ENCODE results near the gene LBX2.
A peak's percentile ranks its signal among the peaks of the same experiment; 100 is the strongest.
"Not testable (repeated sequence)": the region's sequence is repeated elsewhere in the genome, so short reads cannot be mapped to it uniquely, and the experiment has no call there.

The LBX2 gene

GRCh38 chr2:74486141-74486540 is 13.3 kb downstream of the LBX2 start:
- DNase-seq (ENCODE audit: low spot score) = no peak

- DNase-seq (ENCODE audit: low spot score) = not testable (repeated sequence)
Observed at GRCh38 chr2:74483675-74484164, 15.7 kb downstream of the LBX2 start.

- DNase-seq (ENCODE audit: low spot score) = peak; percentile 96
Observed at GRCh38 chr2:74482801-74483674, 16.4 kb downstream of the LBX2 start, which contains the start of the genes CCDC142 and TTC31. Gene CCDC142, minus strand, starts transcription at chr2:74482998. Its CDS starts 161 bp downstream, at chr2:74482837. Gene TTC31, plus strand, starts transcription at chr2:74483081. Its CDS starts 15 bp downstream, at chr2:74483096.

- DNase-seq (ENCODE audit: low spot score) = no peak
Observed at GRCh38 chr2:74481961-74482800, 17.2 kb downstream of the LBX2 start.

GRCh38 chr2:74481431-74481830 is 18.0 kb downstream of the LBX2 start:
- DNase-seq (ENCODE audit: low spot score) = no peak

- DNase-seq (ENCODE audit: low spot score) = no peak
Observed at GRCh38 chr2:74474899-74475298, 24.5 kb downstream of the LBX2 start.

GRCh38 chr2:74474481-74474880 is 24.9 kb downstream of the LBX2 start:
- no peak for DNase-seq (ENCODE audit: low spot score)

- DNase-seq (ENCODE audit: low spot score) = no peak
Observed at GRCh38 chr2:74472945-74473258, 26.5 kb downstream of the LBX2 start.

GRCh38 chr2:74472086-74472944 is 27.1 kb downstream of the LBX2 start, which contains the start of gene MRPL53:
Gene MRPL53, minus strand, starts transcription at chr2:74472680. Its CDS starts 20 bp downstream, at chr2:74472660.
- DNase-seq (ENCODE audit: low spot score) = peak; percentile 96

- DNase-seq (ENCODE audit: low spot score) = no peak
Observed at GRCh38 chr2:74471332-74472065, 27.9 kb downstream of the LBX2 start.

GRCh38 chr2:74470742-74471141 is 28.7 kb downstream of the LBX2 start:
- not testable (repeated sequence) for DNase-seq (ENCODE audit: low spot score)

- DNase-seq (ENCODE audit: low spot score) = no peak
Observed at GRCh38 chr2:74464406-74464805, 35.0 kb downstream of the LBX2 start.

GRCh38 chr2:74462786-74463105 is 36.7 kb downstream of the LBX2 start:
- no peak for DNase-seq (ENCODE audit: low spot score)

GRCh38 chr2:74462054-74462785 is 37.2 kb downstream of the LBX2 start:
- DNase-seq (ENCODE audit: low spot score) = no peak

- no peak for DNase-seq (ENCODE audit: low spot score)
Observed at GRCh38 chr2:74461187-74462053, 38.0 kb downstream of the LBX2 start.

GRCh38 chr2:74460187-74460586 is 39.2 kb downstream of the LBX2 start:
- not testable (repeated sequence) for DNase-seq (ENCODE audit: low spot score)

GRCh38 chr2:74459503-74460118 is 39.8 kb downstream of the LBX2 start:
- not testable (repeated sequence) for DNase-seq (ENCODE audit: low spot score)

GRCh38 chr2:74458938-74459363 is 40.5 kb downstream of the LBX2 start:
- DNase-seq (ENCODE audit: low spot score) = no peak
